ENCODE data around the gene SCNM1.

DNA sequence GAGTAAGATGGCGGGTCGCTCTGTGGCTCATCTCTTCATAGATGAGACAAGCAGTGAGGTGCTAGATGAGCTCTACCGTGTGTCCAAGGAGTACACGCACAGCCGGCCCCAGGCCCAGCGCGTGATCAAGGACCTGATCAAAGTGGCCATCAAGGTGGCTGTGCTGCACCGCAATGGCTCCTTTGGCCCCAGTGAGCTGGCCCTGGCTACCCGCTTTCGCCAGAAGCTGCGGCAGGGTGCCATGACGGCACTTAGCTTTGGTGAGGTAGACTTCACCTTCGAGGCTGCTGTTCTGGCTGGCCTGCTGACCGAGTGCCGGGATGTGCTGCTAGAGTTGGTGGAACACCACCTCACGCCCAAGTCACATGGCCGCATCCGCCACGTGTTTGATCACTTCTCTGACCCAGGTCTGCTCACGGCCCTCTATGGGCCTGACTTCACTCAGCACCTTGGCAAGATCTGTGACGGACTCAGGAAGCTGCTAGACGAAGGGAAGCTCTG lies 7.1 kb upstream of the SCNM1 start:
- TF ChIP-seq, protein P1, sequence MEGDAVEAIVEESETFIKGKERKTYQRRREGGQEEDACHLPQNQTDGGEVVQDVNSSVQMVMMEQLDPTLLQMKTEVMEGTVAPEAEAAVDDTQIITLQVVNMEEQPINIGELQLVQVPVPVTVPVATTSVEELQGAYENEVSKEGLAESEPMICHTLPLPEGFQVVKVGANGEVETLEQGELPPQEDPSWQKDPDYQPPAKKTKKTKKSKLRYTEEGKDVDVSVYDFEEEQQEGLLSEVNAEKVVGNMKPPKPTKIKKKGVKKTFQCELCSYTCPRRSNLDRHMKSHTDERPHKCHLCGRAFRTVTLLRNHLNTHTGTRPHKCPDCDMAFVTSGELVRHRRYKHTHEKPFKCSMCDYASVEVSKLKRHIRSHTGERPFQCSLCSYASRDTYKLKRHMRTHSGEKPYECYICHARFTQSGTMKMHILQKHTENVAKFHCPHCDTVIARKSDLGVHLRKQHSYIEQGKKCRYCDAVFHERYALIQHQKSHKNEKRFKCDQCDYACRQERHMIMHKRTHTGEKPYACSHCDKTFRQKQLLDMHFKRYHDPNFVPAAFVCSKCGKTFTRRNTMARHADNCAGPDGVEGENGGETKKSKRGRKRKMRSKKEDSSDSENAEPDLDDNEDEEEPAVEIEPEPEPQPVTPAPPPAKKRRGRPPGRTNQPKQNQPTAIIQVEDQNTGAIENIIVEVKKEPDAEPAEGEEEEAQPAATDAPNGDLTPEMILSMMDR (tag by site-specific recombination; IDR thresholded peaks at IDR 0.05) = no peak
- TF ChIP-seq, protein P2, sequence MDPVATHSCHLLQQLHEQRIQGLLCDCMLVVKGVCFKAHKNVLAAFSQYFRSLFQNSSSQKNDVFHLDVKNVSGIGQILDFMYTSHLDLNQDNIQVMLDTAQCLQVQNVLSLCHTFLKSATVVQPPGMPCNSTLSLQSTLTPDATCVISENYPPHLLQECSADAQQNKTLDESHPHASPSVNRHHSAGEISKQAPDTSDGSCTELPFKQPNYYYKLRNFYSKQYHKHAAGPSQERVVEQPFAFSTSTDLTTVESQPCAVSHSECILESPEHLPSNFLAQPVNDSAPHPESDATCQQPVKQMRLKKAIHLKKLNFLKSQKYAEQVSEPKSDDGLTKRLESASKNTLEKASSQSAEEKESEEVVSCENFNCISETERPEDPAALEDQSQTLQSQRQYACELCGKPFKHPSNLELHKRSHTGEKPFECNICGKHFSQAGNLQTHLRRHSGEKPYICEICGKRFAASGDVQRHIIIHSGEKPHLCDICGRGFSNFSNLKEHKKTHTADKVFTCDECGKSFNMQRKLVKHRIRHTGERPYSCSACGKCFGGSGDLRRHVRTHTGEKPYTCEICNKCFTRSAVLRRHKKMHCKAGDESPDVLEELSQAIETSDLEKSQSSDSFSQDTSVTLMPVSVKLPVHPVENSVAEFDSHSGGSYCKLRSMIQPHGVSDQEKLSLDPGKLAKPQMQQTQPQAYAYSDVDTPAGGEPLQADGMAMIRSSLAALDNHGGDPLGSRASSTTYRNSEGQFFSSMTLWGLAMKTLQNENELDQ (tag by site-specific recombination; IDR thresholded peaks at IDR 0.05; ENCODE audit: low read depth) = no peak
- TF ChIP-seq MEIS1 (CRISPR knock-in tag; IDR thresholded peaks at IDR 0.05; ENCODE audit: borderline replicate concordance) (no peak), ZNF146 (tag by site-specific recombination; IDR thresholded peaks at IDR 0.05) (no peak), ZNF404 (tag by site-specific recombination; IDR thresholded peaks at IDR 0.05) (no peak), ZNF274 (IDR thresholded peaks at IDR 0.05; ENCODE audit: low read length) (no peak), ZNF274 (tag by site-specific recombination; IDR thresholded peaks at IDR 0.05; ENCODE audit: borderline replicate concordance) (no peak), WT1 (tag by site-specific recombination; IDR thresholded peaks at IDR 0.05) (no peak), ZNF600 (tag by site-specific recombination; IDR thresholded peaks at IDR 0.05) (0 out of 2 replicates have a peak, but pooled peaks have one; percentile 23), ZNF830 (tag by site-specific recombination; IDR thresholded peaks at IDR 0.05; ENCODE audit: low read depth) (no peak), ZNF629 (tag by site-specific recombination; IDR thresholded peaks at IDR 0.05) (no peak), ZNF558 (tag by site-specific recombination; IDR thresholded peaks at IDR 0.05) (no peak), ZNF423 (tag by site-specific recombination; IDR thresholded peaks at IDR 0.05) (no peak), ZNF747 (tag by site-specific recombination; IDR thresholded peaks at IDR 0.05) (no peak), ZNF791 (tag by site-specific recombination; IDR thresholded peaks at IDR 0.05) (no peak)

All from HEK293 (cell line).